ENCODE data around the gene ELAVL2.
"Not testable (repeated sequence)": the region's sequence is repeated elsewhere in the genome, so short reads cannot be mapped to it uniquely, and the experiment has no call there.

Gene ELAVL2

DNA sequence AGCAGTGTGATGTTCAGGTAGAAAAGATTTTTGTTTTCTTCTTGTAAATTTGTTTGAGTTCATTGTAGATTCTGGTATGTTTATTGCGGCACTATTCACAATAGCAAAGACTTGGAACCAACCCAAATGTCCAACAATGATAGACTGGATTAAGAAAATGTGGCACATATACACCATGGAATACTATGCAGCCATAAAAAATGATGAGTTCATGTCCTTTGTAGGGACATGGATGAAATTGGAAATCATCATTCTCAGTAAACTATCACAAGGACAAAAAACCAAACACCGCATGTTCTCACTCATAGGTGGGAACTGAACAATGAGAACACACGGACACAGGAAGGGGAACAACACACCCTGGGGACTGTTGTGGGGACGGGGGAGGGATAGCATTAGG, 103.0 kb downstream of the ELAVL2 start:
- DNase-seq (ENCODE audit: low spot score): not testable (repeated sequence)

- no peak for DNase-seq (ENCODE audit: low spot score)
Measured at GRCh38 chr9:23721466-23721865, 104.6 kb downstream of the ELAVL2 start.

DNA sequence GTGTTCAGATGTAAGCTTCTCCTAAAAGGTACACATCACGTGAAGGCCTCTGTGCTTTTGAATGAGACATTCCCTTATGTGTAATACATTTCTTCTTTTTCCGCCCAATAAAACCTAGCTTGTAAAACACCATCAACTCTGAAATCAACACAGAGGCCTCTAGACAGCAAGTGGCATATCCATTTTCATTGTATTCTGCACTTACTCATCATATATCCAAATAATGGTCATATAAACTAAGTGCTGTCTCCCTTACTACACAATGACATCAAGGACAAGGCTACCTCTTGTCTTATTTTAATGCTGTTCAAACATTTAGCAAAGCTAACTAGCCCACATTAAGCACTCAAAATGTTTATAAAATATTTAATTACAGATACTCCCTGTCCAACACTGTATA, 108.5 kb downstream of the ELAVL2 start:
- no peak for DNase-seq (ENCODE audit: low spot score)

DNA sequence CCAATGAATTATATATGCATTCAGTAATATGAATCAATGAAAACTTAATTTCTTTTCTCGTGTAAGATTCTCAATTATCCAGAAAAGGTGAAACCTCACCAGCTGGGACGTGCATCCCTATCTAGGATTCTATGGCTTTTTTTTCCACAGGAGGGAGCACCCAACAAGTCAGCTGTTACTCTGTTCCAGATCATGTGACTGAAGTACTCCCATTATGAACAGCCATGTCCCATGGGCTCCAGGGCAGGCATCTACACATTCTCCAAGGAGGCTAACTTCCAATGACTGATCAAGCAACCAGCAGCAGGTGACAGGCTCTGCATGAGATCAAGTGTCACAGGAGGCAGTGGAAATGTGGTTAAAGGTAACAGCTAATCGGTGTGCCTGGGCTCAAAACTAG, 118.8 kb downstream of the ELAVL2 start:
- DNase-seq (ENCODE audit: low spot score): no peak

DNA sequence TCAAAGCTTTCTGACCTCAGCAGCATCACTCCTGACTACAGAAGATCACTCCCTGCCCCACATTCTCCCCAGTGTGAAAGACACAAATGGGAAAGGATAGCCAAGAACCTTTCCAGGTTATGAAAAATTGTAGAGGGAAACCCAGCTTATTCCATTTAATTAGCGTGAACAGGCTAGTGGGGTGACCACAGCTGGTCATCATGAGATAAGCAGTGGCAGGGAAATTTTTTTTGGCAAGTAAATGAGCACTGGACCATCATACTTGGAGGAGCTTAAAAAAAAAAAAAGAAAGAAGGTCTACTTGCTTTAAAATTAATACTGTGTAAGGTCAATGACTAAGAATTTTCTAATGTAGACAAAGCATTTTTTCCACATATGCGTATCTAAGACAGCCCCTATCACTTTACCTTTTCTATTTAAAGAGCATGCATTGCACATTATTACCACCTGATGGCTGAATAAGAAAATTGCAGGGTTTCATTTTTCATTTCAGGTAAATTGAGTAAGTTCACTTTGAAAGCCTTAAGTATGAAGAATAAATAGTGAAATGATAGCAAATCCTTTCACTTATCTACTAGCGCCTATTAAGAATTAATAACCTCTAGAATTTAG, 123.6 kb downstream of the ELAVL2 start:
- no peak for DNase-seq (ENCODE audit: low spot score)

- DNase-seq (ENCODE audit: low spot score): no peak
Measured at GRCh38 chr9:23701291-23701690, 124.7 kb downstream of the ELAVL2 start.

DNA sequence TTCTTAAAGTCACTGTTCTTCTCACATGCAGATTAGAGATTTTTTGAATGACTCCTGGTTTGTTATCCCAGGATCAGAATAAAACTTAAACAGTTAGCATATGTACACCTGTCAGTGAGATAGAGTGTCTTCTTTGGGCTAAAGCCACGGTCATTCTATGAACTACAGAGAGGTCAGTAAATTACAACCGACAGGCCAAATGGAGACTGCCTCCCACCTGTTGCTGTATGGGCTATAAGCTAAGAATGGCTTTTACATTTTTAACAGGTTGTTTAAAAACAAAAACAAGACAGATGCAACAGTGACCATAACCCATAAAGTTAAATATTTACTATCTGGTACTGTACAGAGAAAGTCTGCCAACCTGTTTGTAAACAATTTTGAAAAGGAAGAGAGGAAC, 125.7 kb downstream of the ELAVL2 start:
- DNase-seq (ENCODE audit: low spot score): no peak

GRCh38 chr9:23698161-23698560, 127.9 kb downstream of the ELAVL2 start:
- no peak for DNase-seq (ENCODE audit: low spot score)

DNA sequence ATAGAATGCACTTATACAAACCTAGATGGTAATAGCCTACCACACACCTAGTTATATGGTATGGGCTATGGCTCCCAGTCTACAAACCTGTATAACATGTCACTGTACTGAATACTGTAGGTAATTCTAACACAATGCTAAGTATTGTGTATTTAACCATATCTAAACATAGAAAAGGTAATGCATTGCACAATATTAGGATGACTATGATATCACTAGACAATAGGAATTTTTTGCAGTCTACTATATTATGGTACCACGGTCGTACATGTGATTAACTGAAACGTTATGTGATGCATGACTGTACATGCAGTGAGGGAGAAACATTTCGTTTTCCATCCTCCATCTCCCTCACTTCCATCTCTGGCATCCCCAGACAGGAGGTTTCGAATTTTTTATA, 130.5 kb downstream of the ELAVL2 start:
- no peak for DNase-seq (ENCODE audit: low spot score)

- DNase-seq (ENCODE audit: low spot score): no peak
Measured at GRCh38 chr9:23693374-23693773, 132.7 kb downstream of the ELAVL2 start.

DNA sequence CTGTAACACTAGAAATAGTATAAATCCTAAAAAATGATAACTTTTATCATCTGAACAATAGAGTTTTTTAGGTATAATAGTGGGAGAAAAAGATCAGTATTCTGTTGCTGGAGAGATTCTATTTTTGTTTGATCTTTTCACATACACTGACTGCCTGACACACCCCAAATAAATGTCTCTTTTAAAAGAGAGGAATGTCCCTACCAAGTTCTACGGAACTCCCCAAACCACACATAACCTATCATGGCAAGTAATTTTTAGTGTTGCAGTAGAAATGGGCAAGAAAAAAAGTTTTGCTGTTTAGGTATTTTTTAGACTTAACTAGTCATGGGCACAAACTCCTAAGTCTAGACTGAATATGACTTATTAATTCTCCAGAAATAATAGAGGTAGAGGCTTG, 139.1 kb downstream of the ELAVL2 start:
- no peak for DNase-seq (ENCODE audit: low spot score)

GRCh38 chr9:23686257-23686656, 139.8 kb downstream of the ELAVL2 start:
- peak; percentile 57 for DNase-seq (ENCODE audit: low spot score)

- DNase-seq (ENCODE audit: low spot score): no peak
Measured at GRCh38 chr9:23683611-23684061, 142.4 kb downstream of the ELAVL2 start.

DNA sequence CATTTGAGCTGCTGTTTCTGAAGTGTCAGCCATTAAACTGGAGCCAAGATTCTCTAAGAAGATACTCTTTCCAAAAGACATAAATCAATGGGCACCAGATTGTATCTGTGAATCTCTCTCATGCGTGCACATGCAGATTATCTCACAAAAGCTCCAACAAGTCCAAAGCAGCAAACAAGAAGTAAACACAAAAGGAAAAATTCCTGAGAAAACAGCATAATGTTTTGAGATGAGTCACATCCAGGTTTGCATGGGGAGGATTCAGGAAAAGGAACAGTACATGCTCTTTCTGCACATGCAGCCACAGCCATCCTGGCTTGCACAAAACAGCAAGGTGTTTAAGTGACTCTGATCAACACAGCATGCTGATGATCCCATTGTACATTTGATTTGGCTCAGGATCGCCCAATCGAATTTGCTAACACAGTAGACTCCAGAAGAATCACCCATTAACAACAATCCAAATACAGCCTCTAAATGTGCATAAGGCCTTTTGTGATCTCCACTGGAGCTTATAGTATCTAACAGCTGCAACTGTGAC, 143.1 kb downstream of the ELAVL2 start:
- DNase-seq (ENCODE audit: low spot score): no peak

GRCh38 chr9:23682352-23682751, 143.7 kb downstream of the ELAVL2 start:
- no peak for DNase-seq (ENCODE audit: low spot score)

GRCh38 chr9:23677446-23677845, 148.6 kb downstream of the ELAVL2 start:
- no peak for DNase-seq (ENCODE audit: low spot score)

DNA sequence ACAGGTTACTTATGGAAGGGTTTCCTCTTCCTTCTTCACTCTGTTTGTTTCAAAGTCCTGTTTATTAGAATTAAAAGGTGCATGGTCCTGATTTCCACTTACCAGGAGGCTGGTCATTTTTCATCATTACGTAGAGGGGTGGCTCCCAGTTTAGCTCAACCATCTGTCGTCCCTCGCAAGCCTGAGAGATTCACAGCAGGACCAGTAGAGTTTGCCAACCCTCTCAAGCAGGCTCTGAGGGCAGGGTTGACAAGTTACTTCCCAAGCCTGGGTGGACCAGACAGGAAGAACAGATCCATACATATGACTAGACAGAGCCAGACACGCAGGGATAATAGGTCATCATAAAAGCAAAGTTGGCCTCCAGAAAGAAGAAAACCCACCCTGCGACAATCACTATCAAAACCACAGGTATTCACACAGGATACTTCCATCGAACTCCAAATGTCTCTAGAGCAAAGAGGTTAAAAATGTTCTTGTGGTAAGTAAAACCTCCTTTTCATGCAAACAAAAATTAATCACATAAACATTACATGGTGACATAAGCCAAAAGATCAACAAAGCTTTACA, 151.9 kb downstream of the ELAVL2 start:
- no peak for DNase-seq (ENCODE audit: low spot score)

DNA sequence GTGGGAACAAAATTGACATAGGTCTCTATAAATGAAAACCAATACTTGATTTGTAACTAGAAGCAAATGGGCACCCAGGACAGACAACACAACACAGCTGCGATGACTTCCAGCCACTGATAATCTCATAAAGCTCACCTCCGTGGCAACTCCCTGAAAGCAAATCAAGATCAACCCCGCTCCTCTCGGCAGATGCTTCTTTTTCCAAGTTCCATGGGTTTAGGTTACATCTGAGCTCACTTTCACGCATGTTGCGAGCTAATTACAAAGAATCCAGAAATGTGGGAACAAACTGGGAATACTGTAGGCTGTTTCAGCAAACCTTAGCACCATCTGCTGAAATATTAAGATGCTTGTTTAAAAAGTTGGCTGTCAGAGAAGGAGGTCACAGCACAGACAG, 153.9 kb downstream of the ELAVL2 start:
- DNase-seq (ENCODE audit: low spot score): no peak

GRCh38 chr9:23669776-23670175, 156.3 kb downstream of the ELAVL2 start:
- DNase-seq (ENCODE audit: low spot score): no peak

DNA sequence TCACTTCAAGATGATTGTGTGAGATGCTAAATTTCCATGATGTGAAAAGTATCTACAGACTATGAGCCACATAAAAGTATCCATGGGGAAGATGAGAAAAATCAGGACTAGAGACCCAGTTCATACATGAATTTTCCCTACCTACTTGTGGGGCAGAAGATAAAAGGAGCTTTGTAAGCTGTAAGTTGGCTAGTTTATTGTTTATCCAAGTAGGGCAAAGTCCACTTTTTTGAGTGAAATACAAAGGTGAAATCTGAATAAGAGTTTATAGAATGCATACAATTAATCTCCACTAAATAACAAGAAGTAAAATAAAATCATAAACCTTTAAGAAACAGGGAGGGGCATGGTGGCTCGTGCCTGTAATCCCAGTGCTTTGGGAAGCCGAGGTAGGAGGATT, 160.4 kb downstream of the ELAVL2 start:
- no peak for DNase-seq (ENCODE audit: low spot score)

GRCh38 chr9:23665051-23665450, 161.0 kb downstream of the ELAVL2 start:
- DNase-seq (ENCODE audit: low spot score): no peak

DNA sequence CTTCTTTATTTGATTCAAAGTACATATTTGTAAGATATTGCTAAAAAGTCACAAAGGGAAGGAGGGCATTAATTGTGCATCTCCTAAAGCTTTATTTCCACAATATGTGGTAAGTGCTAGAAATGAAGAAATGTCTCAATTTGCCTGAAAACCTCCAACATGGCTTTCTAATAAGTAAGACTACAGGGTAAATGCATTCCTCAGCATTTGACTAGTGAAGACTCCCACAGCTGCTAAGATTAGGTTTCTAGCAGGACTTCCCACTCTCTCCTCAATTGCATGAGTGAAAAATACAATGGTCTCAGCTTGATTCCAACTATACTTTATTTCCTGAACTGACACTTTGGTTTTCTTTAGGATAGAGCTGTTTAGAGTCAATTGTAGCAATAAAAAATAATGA, 162.1 kb downstream of the ELAVL2 start:
- DNase-seq (ENCODE audit: low spot score): no peak

GRCh38 chr9:23663536-23663935, 162.5 kb downstream of the ELAVL2 start:
- DNase-seq (ENCODE audit: low spot score): peak; percentile 5

DNA sequence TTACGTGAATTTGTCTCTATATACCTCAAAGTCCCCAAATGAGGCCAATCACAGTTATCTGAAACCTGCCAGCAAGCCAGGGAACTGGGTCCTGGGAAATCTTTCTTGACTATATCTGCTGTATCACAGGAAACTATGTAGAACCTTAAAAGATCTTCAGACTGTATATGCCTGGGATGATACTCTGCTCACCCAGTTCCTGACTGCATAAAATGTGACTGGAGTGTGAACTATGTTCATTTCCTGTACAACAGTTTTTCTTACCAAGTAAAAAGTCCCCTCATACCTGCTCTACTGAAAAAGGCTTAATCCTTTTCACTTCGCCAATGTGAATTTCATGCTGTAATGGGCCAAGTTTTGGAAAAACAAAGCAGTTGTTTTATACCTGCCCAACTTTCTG, 162.9 kb downstream of the ELAVL2 start:
- no peak for DNase-seq (ENCODE audit: low spot score)
